K562 (cell line): ENCODE results near the gene METTL23. TPM values are rescaled to one million over a fixed set of nuclear protein-coding genes. Genes with fewer than 3 reads are reported as not detected.

ENCODE experiments used
- ATF4 ChIP-seq: fragments of 450-650 bp; formaldehyde crosslinking; IDR thresholded peaks from 2 replicates; pipeline ENCODE4 v1.4.0; 2022; ENCODE audit warnings: mild to moderate bottlenecking, moderate library complexity
- CBFA2T3 ChIP-seq: fragments of 450-650 bp; IDR thresholded peaks from 2 replicates; pipeline ENCODE4 v1.6.1; 2017
- KDM2B ChIP-seq: fragments of 250-450 bp; sonication (Bioruptor Pico); IDR thresholded peaks from 2 replicates; pipeline ENCODE4 v1.8.0; 2021; ENCODE audit warnings: mild to moderate bottlenecking, moderate library complexity
- MAFK ChIP-seq: IDR thresholded peaks from 2 replicates; pipeline ENCODE4 v1.6.1; 2011; ENCODE audit warnings: low read length, improper control_type of control experiment
- OTX1 ChIP-seq: fragments of 450-650 bp; formaldehyde crosslinking; IDR thresholded peaks from 2 replicates; pipeline ENCODE4 v1.4.0; 2022; ENCODE audit warnings: mild to moderate bottlenecking
- PRDM10 ChIP-seq: fragments of 450-650 bp; IDR thresholded peaks from 2 replicates; pipeline ENCODE4 v1.6.1; 2018; ENCODE audit not compliant: partially characterized antibody
- TCF7L2 ChIP-seq: fragments of 150-350 bp; IDR thresholded peaks from 2 replicates; pipeline ENCODE4 v1.6.1; 2016; ENCODE audit warnings: low read depth, mild to moderate bottlenecking, low read length, moderate library complexity
- ZBED1 ChIP-seq: IDR thresholded peaks from 2 replicates; pipeline ENCODE4 v1.6.1; 2014
- ZFP30 ChIP-seq: fragments of 250-450 bp; sonication (Bioruptor Pico); IDR thresholded peaks from 2 replicates; pipeline ENCODE4 v1.8.0; 2022; ENCODE audit warnings: moderate library complexity, mild to moderate bottlenecking, inconsistent platforms, borderline replicate concordance
- ZNF184 ChIP-seq: sonication (generic); formaldehyde crosslinking; IDR thresholded peaks from 2 replicates; pipeline ENCODE4 v1.5.0; 2020; ENCODE audit warnings: missing genetic modification reagents
- ZNF23 ChIP-seq: fragments of 250-450 bp; sonication (Bioruptor Pico); IDR thresholded peaks from 2 replicates; pipeline ENCODE4 v1.4.0; 2020; ENCODE audit warnings: mild to moderate bottlenecking
- ZNF444 ChIP-seq: fragments of 250-450 bp; sonication (Bioruptor Pico); IDR thresholded peaks from 2 replicates; pipeline ENCODE4 v1.4.0; 2020; ENCODE audit warnings: mild to moderate bottlenecking, moderate library complexity
- polyA plus RNA-seq, 8 experiments: library from polyadenylated mRNA; depleted of rRNA in 4 of 8; stranded (reverse) in 5 of 8; unstranded in 3 of 8; fragments of >200 nt; fragmentation: Nextera tagmentation in 2 of 8; fragmentation: Illumina TruSeq in 1 of 8; extraction: Ambion mirVana in 2 of 8; extraction: Trizol in 1 of 8; gene quantifications; 2 replicates each; pipeline versions ENCODE4 v1.2.1 to v1.2.3, GENCODE V29; 2011 to 2014; ENCODE audit warnings: inconsistent platforms in 1 of 8, missing spikeins in 1 of 8
- total RNA-seq, 7 experiments: library from RNA; depleted of rRNA in 6 of 7; stranded (reverse); fragments of >200 nt in 6 of 7; fragmentation: Illumina TruSeq in 2 of 7; extraction: Trizol in 2 of 7; gene quantifications; 2 replicates each; pipeline versions ENCODE4 v1.2.1 to v1.2.3, GENCODE V29; 2011 to 2021; ENCODE audit warnings: low replicate concordance in 1 of 7
- TF ChIP-seq, protein P1 (sequence below): fragments of 450-650 bp; IDR thresholded peaks from 2 replicates; pipeline ENCODE4 v1.6.1; 2016
- TF ChIP-seq, protein P2 (sequence below), 2 experiments: fragments of 450-650 bp; IDR thresholded peaks; 2 replicates each; pipeline ENCODE4 v1.6.1; 2016
- TF ChIP-seq, protein P3 (sequence below): fragments of 250-450 bp; sonication (Bioruptor Pico); IDR thresholded peaks from 2 replicates; pipeline ENCODE4 v1.8.0; 2022; ENCODE audit warnings: inconsistent platforms

The METTL23 gene
- total and polyA plus RNA-seq, 9 of the 15 experiments (the other 6 are each of a cell fraction or from before 2014, with no cell fraction given), result 29.4 to 67.3 (median 41.6) TPM

DNA sequence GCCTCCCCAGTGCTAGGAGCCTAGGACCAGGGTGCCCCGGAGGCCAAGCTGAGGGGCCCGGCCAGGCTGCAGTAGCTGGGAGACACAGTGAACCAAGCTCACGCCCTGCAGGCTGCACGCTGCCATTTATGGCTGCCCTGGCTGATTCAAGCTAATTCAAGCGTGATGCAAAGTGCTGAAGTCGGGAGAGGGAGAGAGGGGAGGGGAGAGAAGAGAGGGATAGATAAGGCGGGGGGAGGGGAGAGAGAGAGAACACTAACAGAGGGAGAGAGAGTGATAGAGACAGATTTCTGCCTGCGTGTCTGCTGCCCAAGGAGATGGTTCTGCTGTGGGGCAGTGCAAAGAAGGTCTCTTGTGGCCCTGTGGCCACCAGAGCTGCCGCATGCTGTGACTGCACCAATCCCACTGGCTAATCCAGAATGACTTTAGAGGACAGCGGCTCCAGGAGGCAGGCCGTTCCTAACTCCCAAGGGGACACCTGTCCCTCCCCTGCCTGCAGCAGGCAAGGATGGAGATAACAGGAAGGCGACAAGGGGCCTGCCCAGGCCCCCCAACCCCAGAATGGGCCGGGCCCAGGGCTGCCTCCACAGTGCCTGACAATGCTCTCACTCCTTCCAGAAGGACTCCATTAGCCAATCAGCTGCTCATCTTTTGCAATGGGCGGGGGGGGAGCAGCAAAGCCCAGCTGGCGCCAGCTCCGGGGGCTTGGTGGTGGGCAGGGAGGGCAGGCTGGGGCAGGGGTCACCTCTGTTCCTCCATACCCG, 28.8 kb upstream of the METTL23 start (continued):
- TF ChIP-seq ZNF444 (CRISPR knock-in tag) (peak; percentile 93), PRDM10 (peak; percentile 10), CBFA2T3 (peak; percentile 84), ZFP30 (CRISPR knock-in tag) (no peak), ZNF184 (CRISPR knock-in tag) (no peak), ATF4 (CRISPR knock-in tag) (peak; percentile 71), ZBED1 (no peak), OTX1 (CRISPR knock-in tag) (peak; percentile 89; the same call in 1 of the 2 replicates), KDM2B (CRISPR knock-in tag) (no peak), ZNF23 (no peak), MAFK (no peak), TCF7L2 (no peak)
- TF ChIP-seq, protein P1, sequence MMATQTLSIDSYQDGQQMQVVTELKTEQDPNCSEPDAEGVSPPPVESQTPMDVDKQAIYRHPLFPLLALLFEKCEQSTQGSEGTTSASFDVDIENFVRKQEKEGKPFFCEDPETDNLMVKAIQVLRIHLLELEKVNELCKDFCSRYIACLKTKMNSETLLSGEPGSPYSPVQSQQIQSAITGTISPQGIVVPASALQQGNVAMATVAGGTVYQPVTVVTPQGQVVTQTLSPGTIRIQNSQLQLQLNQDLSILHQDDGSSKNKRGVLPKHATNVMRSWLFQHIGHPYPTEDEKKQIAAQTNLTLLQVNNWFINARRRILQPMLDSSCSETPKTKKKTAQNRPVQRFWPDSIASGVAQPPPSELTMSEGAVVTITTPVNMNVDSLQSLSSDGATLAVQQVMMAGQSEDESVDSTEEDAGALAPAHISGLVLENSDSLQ, result peak; percentile 38; the same call in 1 of the 2 replicates
- TF ChIP-seq, protein P2, sequence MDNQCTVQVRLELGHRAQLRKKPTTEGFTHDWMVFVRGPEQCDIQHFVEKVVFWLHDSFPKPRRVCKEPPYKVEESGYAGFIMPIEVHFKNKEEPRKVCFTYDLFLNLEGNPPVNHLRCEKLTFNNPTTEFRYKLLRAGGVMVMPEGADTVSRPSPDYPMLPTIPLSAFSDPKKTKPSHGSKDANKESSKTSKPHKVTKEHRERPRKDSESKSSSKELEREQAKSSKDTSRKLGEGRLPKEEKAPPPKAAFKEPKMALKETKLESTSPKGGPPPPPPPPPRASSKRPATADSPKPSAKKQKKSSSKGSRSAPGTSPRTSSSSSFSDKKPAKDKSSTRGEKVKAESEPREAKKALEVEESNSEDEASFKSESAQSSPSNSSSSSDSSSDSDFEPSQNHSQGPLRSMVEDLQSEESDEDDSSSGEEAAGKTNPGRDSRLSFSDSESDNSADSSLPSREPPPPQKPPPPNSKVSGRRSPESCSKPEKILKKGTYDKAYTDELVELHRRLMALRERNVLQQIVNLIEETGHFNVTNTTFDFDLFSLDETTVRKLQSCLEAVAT (IDR thresholded peaks at IDR 0.05), result peak in 1 of 2 experiments; percentile 57; a peak in 1 of 4 replicates
- TF ChIP-seq, protein P3, sequence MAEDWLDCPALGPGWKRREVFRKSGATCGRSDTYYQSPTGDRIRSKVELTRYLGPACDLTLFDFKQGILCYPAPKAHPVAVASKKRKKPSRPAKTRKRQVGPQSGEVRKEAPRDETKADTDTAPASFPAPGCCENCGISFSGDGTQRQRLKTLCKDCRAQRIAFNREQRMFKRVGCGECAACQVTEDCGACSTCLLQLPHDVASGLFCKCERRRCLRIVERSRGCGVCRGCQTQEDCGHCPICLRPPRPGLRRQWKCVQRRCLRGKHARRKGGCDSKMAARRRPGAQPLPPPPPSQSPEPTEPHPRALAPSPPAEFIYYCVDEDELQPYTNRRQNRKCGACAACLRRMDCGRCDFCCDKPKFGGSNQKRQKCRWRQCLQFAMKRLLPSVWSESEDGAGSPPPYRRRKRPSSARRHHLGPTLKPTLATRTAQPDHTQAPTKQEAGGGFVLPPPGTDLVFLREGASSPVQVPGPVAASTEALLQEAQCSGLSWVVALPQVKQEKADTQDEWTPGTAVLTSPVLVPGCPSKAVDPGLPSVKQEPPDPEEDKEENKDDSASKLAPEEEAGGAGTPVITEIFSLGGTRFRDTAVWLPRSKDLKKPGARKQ (CRISPR knock-in tag), result no peak
